DMS153 treated with DMSO at 0.1 percent for 48 hours (cell line): Measurements from ENCODE around the gene ZCCHC9.
"Not testable (repeated sequence)": the region's sequence is repeated elsewhere in the genome, so short reads cannot be mapped to it uniquely, and the experiment has no call there.

ENCODE experiments used
- DNase-seq: peaks from one replicate; lab custom pipeline; 2025; ENCODE audit not compliant: unreplicated experiment; lab: John Stamatoyannopoulos, UW

The ZCCHC9 gene

GRCh38 chr5:81303563-81303962 lies 2.2 kb downstream of the ZCCHC9 start:
- DNase-seq = no peak

- DNase-seq = no peak
These were observed 4.4 kb downstream of the ZCCHC9 start for GRCh38 chr5:81305785-81306184.

- DNase-seq = no peak
These were observed 7.4 kb downstream of the ZCCHC9 start for GRCh38 chr5:81308836-81309235.

- no peak for DNase-seq
These were observed 9.1 kb downstream of the ZCCHC9 start for GRCh38 chr5:81310402-81311063.

GRCh38 chr5:81313278-81313677 lies 11.9 kb downstream of the ZCCHC9 start:
- DNase-seq = no peak

GRCh38 chr5:81313686-81314085 lies 12.3 kb downstream of the ZCCHC9 start:
- DNase-seq = no peak

- no peak for DNase-seq
These were observed 13.2 kb downstream of the ZCCHC9 start for GRCh38 chr5:81314581-81314980.

GRCh38 chr5:81315336-81315735 lies 13.9 kb downstream of the ZCCHC9 start:
- no peak for DNase-seq

- no peak for DNase-seq
These were observed 14.4 kb downstream of the ZCCHC9 start for GRCh38 chr5:81315830-81316229.

GRCh38 chr5:81316571-81316970 lies 15.2 kb downstream of the ZCCHC9 start:
- no peak for DNase-seq

GRCh38 chr5:81317536-81317935 lies 16.1 kb downstream of the ZCCHC9 start:
- DNase-seq = no peak

- DNase-seq = no peak
These were observed 25.2 kb downstream of the ZCCHC9 start for GRCh38 chr5:81326554-81326953.

- DNase-seq = no peak
These were observed 33.1 kb downstream of the ZCCHC9 start for GRCh38 chr5:81334304-81335061.

GRCh38 chr5:81335946-81336345 lies 34.6 kb downstream of the ZCCHC9 start:
- DNase-seq = no peak

- DNase-seq = no peak
These were observed 35.2 kb downstream of the ZCCHC9 start for GRCh38 chr5:81336556-81336955.

- no peak for DNase-seq
These were observed 36.4 kb downstream of the ZCCHC9 start for GRCh38 chr5:81337803-81338202.

GRCh38 chr5:81338213-81338612 lies 36.8 kb downstream of the ZCCHC9 start:
- not testable (repeated sequence) for DNase-seq

GRCh38 chr5:81344736-81345135 lies 43.3 kb downstream of the ZCCHC9 start:
- DNase-seq = no peak

GRCh38 chr5:81345411-81346003 lies 44.1 kb downstream of the ZCCHC9 start:
- DNase-seq = no peak

- no peak for DNase-seq
These were observed 47.8 kb downstream of the ZCCHC9 start for GRCh38 chr5:81349161-81349560.

- no peak for DNase-seq
These were observed 49.1 kb downstream of the ZCCHC9 start for GRCh38 chr5:81350507-81350906.

GRCh38 chr5:81353189-81353588 lies 51.8 kb downstream of the ZCCHC9 start:
- no peak for DNase-seq
